DMS114 treated with DMSO at 0.1 percent for 48 hours (cell line): ENCODE results near the gene C5AR1.
A peak's percentile ranks its signal among the peaks of the same experiment; 100 is the strongest.
"Not testable (repeated sequence)": the region's sequence is repeated elsewhere in the genome, so short reads cannot be mapped to it uniquely, and the experiment has no call there.

Experiments used
- DNase-seq: peaks from one replicate; lab custom pipeline; 2025; ENCODE audit not compliant: unreplicated experiment; lab: John Stamatoyannopoulos, UW

C5AR1 gene

GRCh38 chr19:47284324-47284899 lies 25.2 kb upstream of the C5AR1 start:
- DNase-seq = peak; percentile 43

- peak; percentile 30 for DNase-seq
Measured at GRCh38 chr19:47296036-47296435, 13.6 kb upstream of the C5AR1 start.

- DNase-seq = not testable (repeated sequence)
Measured at GRCh38 chr19:47300867-47301266, 8.8 kb upstream of the C5AR1 start.

- DNase-seq = no peak
Measured at GRCh38 chr19:47302249-47302648, 7.4 kb upstream of the C5AR1 start.

- DNase-seq = no peak
Measured at GRCh38 chr19:47303966-47304365, 5.7 kb upstream of the C5AR1 start.

GRCh38 chr19:47305309-47305751 lies 4.3 kb upstream of the C5AR1 start:
- DNase-seq = peak; percentile 56

- DNase-seq = no peak
Measured at GRCh38 chr19:47306303-47306702, 3.4 kb upstream of the C5AR1 start.

- no peak for DNase-seq
Measured at GRCh38 chr19:47309038-47309437, 623 bp upstream of the C5AR1 start.

GRCh38 chr19:47310323-47310722 lies 662 bp downstream of the C5AR1 start:
- no peak for DNase-seq

- no peak for DNase-seq
Measured at GRCh38 chr19:47310819-47311218, 1.2 kb downstream of the C5AR1 start.

- DNase-seq = no peak
Measured at GRCh38 chr19:47312366-47313006, 2.8 kb downstream of the C5AR1 start.

GRCh38 chr19:47313754-47314295 lies 4.2 kb downstream of the C5AR1 start:
- no peak for DNase-seq

GRCh38 chr19:47315125-47315821 lies 5.6 kb downstream of the C5AR1 start:
- DNase-seq = no peak

GRCh38 chr19:47316513-47316912 lies 6.9 kb downstream of the C5AR1 start:
- DNase-seq = no peak

- no peak for DNase-seq
Measured at GRCh38 chr19:47319923-47320871, 10.5 kb downstream of the C5AR1 start.

GRCh38 chr19:47321630-47322029 lies 12.0 kb downstream of the C5AR1 start:
- DNase-seq = no peak

GRCh38 chr19:47322058-47322457 lies 12.4 kb downstream of the C5AR1 start:
- no peak for DNase-seq

- no peak for DNase-seq
Measured at GRCh38 chr19:47323409-47323808, 13.7 kb downstream of the C5AR1 start.

GRCh38 chr19:47323872-47324271 lies 14.2 kb downstream of the C5AR1 start:
- no peak for DNase-seq

GRCh38 chr19:47324502-47324901 lies 14.8 kb downstream of the C5AR1 start:
- DNase-seq = no peak

- no peak for DNase-seq
Measured at GRCh38 chr19:47330466-47330869, 20.8 kb downstream of the C5AR1 start.
